Measurements from ENCODE around the gene FAM222A. TPM values are rescaled to one million over a fixed set of nuclear protein-coding genes. Genes with fewer than 3 reads are reported as not detected.
A peak's percentile ranks its signal among the peaks of the same experiment; 100 is the strongest.

Gene FAM222A
- total RNA-seq, 1 donor from 2014 or later, result 1.8 TPM

- no peak for DNase-seq (ENCODE audit: low spot score)
Observed at GRCh38 chr12:109816870-109817269, 103.2 kb downstream of the FAM222A start.

GRCh38 chr12:109817627-109818231, 104.1 kb downstream of the FAM222A start:
- ATAC-seq, result peak; percentile 21
- no peak for DNase-seq (ENCODE audit: low spot score)

More at GRCh38 chr12:109816870-109817269, 103.2 kb downstream of the FAM222A start:
- ATAC-seq, result no peak

DNA sequence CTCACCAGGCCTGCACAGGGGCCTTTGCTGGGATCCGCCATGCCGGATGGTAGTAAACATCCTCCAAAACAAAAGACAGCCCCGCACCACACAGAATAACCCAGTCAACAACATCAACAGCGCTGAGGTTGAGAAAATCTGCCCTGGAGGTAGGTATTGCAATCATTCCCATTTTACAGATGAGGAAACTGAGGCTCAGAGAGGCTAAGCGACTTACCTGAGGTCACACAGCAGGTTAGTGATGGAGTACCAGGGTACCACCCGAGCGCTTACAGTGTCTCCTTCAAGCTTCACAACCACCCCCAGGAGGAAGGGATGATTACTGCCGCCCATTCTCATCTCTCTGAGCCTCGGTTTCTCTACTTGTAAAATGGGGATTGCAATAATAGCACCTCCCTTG, 104.6 kb downstream of the FAM222A start:
- ATAC-seq, result no peak
- no peak for DNase-seq (ENCODE audit: low spot score)

- no peak for DNase-seq (ENCODE audit: low spot score)
- ATAC-seq, result no peak
Observed at GRCh38 chr12:109818905-109819500, 105.4 kb downstream of the FAM222A start.

Other genes with a start within 250 kb of the FAM222A start
- 7.0 TPM for gene KCTD10, start 236.5 kb upstream of the FAM222A start, total RNA-seq
- gene UBE3B, start 236.2 kb upstream of the FAM222A start, total RNA-seq, result 19.2 TPM
- gene MMAB, start 140.3 kb upstream of the FAM222A start, total RNA-seq, result 41.1 TPM
- 16.5 TPM for gene MVK, start 140.0 kb upstream of the FAM222A start, total RNA-seq
- gene TRPV4, start 119.6 kb downstream of the FAM222A start, total RNA-seq, result 6.7 TPM
- gene GLTP, start 166.7 kb downstream of the FAM222A start, total RNA-seq, result 8.8 TPM
- 7.7 TPM for gene TCHP, start 186.4 kb downstream of the FAM222A start, total RNA-seq

Measured in left lobe of liver (tissue), 2 donors.